HCEC 1CT (cell line): ENCODE measurements around the gene PTGES3L.
A peak's percentile ranks its signal among the peaks of the same experiment; 100 is the strongest.
"Not testable (repeated sequence)": the region's sequence is repeated elsewhere in the genome, so short reads cannot be mapped to it uniquely, and the experiment has no call there.

Experiments used
- DNase-seq: peaks from one replicate; pipeline ENCODE4 v3.0.0-alpha.2; 2017

Gene PTGES3L

DNA sequence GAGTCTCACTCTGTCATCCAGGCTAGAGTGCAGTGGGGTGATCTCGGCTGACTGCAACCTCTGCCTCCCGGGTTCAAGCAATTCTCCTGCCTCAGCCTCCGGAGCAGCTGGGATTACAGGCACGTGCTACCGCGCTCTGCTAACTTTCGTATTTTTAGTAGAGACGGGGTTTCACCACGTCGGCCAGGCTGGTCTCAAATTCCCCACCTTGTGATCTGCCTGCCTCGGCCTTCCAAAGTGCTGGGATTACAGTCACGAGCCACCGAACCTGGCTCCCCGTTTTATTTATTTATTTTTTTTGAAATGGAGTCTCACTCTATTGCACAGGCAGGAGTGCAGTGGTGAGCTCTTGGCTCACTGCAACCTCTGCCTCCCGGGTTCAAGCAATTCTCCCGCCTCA, 4.2 kb downstream of the PTGES3L start:
- not testable (repeated sequence) for DNase-seq

DNA sequence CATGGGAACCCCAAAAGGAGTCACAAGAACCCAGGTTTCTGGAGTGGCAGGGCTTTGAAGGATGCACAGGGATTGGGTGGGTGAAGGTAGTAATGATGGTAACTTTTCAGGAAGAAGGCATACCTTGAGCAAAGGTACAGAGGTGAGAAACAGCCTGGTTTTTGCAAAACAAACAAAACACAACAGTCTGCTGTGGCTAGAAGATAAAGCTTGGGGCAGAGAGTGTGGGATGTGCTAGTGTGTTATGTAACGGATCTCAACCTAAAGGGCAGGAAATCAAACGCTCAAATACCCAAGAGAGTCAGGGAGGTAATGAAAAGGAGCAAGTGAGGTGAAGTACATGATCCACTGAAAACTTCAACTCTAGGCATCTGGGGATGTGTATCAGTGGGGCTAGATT, 4.6 kb downstream of the PTGES3L start:
- DNase-seq, result no peak

DNA sequence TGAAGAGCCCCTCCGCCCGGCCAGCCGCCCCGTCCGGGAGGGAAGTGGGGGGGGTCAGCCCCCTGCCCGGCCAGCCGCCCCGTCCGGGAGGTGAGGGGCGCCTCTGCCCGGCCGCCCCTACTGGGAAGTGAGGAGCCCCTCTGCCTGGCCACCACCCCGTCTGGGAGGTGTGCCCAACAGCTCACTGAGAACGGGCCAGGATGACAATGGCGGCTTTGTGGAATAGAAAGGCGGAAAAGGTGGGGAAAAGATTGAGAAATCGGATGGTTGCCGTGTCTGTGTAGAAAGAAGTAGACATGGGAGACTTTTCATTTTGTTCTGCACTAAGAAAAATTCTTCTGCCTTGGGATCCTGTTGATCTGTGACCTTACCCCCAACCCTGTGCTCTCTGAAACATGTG, 6.6 kb downstream of the PTGES3L start:
- DNase-seq, result not testable (repeated sequence)

DNA sequence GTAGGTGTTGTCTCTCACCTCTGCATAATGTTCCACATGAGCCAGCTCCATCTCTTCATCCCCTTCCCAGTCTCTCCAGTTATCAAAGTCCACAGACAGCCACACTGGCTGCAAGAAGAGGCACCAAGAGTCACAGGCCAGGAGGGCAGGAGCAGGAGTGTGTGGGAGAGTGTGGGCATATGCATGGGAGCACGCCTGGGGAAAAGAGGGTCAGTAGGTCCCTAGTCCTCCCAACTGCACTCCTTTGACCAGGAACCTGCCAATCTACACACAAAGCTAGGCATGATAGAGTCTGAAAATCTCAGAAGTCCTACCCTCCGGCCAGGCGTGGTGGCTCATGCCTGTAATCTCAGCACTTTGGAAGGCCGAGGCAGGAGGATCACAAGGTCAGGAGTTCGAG, 8.3 kb downstream of the PTGES3L start:
- no peak for DNase-seq

DNA sequence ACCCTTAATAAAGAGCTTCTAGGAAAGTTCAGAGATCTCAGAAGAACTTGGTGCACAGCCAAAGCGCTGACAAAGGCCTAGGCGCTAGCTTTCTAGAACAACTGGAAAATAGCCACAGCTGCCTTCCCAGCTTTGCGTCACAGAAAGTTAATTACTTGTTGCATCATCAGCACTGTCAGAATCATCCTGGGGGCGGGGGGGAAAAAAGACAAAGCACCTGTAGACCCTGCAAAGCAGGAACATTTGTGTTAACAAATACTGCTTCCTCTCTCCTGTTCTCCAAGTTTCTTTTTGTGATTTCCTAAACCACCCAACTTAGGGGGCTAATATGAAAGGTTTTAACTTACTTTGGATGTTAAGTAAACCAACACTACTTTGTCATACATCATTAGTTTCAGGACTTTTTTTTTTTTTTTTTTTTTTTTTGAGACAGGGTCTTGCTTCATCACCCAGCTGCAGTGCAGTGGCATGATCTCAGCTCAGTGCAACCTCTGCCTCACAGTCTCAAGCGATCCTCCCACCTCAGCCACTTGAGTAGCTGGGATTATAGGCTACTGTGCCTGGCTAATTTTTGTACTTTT, 10.8 kb downstream of the PTGES3L start:
- DNase-seq, result no peak

DNA sequence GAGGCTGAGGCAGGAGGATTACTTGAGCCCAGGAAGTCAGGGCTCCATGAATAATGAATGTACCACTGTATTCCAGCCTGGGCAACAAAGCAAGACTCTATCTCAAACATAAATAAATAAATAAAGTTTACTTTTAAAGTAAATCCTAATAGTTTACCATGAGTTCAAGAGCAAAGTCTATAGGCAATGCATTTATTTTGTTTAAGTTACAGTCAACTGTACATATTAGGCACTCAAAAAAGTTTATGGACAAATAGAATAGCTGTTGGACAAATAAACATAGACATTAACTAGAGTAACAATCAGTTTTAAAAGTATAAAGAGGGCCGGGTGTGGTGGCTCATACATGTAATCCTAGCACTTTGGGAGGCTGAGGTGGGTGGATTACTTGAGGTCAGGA, 12.0 kb downstream of the PTGES3L start:
- DNase-seq, result no peak

DNA sequence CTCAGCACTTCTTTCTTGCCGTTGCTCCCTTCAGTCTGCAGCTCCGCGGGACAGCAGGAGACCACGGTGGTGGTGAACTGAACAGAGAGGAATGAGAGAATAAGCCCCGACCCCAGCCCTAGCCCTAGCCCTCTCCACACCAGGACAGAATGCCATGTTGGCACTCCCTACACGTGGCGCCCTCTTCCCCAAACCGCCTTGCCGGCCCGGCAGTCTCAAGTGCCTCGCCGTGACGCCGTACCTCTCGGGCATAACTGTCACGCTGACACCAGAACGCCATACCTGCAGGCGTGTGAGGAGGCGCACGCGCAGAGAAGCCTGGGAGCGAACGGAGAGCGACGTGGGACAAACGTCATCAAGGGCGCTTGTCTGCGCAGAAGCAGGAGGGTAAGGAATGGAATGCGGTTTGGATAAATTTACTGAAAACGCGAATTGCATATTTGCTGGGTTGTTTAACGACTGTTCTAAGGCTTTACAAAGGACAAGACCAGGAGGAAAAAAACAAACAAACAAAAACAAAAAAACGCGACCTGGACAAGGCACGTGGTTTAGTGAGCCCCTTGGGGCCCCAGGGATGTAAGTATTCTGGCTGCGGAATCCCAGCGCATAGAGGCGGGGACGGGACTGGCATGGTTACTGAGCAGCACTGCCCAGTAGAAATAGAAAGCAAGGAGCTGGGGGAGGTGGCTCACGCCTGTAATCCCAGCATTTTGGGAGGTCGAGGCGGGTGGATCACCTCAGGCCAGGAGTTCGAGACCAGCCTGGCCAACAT, 15.5 kb downstream of the PTGES3L start, which contains the start of gene AARSD1:
Gene AARSD1 (minus strand): TSS at position 294 of the 772 bp plus-strand sequence. CDS start 14 bp downstream, at position 280.
- peak; percentile 88 for DNase-seq

DNA sequence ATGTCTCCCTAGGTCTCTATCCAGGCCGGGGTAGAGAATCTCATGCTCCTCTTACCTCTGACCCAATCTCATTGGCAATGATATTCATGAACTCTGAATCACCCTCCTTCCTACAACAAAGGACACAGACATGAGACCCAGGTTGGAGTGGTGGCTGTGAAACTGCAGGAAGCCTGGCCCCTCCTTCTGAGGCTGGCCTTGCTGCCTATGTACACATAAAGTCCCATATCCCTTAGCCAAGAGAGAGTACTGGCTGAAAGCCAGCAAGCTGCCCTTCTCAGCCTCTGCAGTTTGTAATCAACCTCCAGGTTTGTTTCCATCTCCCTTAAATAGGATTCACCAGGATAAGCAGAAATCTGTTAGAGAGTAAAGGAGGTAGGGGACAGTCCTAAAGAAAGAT, 26.2 kb downstream of the PTGES3L start:
- no peak for DNase-seq

DNA sequence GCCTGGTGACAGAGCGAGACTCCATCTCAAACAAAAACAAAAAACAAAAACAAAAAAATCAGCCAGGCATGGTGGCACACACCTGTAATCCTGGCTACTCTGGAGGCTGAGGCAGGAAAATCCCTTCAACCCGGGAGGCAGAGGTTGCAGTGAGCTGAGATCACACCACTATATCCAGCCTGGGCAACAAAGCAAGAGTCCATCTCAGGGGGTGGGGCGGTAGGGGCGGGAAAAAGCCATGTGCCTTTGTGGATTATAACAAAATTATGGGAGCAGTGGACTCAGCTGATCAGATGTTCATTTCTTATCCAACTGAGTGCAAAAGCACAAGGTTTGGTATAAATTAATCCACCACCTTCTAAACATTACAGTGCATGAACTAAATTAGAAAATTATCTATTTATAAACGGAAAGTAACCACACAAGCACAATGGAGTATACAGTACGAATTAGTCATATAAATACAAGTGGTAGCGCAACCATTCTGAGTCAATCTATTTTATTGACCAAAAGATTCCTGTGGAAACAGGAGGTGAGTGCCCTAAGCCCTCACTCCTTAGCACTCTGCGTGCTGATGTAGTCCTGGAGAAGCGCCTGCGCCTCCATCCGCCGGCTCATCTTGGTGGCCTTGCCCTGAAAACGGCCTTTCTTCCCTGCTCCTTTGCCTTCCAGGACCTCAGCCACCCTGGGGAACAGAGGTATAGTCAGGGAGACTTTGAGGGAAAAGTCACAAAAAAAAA, 29.7 kb downstream of the PTGES3L start:
- peak; percentile 89 for DNase-seq

DNA sequence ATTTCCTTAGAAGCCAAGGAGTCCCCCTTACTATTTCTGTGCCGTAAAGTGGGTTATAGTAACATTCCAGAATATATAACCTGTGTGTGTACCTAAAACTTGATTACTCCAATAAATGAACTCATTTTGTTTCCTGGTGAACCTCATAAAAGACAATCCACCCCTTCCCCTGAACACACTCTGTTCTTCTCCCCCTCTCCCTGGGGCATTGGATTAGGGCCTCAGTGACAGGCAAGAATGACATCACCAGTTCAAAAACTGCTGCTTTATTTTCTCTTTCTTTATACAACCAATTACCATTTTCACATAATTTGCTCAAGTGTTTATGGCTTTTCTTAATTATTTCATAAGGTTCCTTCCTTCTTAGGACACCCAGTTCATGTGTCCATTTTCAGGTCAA, 33.1 kb downstream of the PTGES3L start:
- DNase-seq, result no peak

DNA sequence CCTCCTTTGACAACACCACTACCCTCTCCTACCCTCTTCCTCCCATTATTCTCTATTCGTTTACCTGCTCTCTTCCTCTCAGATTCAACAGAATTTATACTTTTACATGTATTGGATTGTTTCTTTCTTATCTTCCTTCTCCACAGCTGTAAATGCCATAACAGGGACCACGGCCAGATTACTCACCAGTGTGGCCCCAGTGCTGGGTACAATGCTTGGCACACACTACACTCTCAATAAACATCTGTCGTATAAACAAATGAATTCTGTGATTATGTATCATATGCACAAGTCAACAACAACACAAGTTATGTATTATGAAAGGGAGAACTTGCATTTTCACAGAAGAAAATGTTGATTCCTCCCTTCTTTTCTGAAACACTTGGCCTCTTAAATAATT, 35.7 kb downstream of the PTGES3L start:
- peak; percentile 33 for DNase-seq

DNA sequence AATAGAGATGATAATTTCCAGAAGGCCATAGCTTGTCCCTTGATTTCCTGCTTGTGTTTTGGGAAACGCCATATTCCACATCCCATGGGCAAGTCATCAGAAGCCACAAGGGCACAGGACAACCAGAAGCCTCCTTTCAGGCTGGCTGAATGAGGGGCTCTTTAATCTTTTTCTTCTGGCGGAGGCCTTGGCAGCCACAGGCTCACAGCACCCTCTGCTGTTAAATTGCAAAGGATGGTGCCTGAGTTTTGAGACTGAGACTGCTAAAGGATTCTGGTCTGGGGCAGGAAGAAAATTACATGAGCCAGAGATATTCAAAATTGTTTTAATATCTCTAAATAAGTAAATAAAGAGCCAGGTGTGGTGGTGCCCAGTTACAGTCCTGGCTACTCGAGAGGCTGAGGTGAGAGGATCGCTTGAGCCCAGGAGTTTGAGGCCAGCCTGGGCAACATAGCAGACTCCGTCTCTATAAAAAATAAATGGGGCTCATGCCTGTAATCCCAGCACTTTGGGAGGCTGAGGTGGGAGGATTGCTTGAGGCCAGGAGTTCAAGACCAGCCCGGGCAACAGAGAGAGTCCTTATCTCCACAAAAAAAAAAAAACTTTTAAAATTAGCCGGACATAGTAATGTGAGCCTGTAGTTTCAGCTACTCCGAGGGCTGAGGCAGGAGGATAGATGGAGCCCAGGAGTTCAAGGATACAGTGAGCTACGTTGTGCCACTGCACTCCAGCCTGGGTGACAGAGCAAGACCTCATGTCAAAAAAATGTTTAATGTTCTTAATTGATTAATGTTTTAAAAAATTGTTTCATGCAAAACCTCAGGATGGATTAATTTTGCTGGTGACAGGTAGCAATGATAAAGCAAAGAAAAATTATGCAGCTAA, 41.9 kb downstream of the PTGES3L start:
- DNase-seq, result peak; percentile 50

DNA sequence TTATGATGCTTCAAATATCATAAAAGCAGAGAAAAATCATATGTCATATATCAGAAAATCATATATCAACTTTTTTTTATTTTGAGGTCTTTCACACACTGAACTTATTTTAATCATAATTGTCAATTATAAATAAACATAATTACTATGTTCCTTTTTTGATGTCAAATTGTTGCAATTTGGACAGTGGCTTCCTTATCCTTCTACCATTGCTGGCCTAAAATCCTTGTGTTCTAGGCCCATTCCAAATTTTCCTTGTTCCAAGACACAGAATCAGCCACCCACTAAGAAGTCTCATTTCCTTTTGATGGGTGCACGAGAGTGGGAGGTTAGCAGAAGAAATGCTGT, 50.4 kb downstream of the PTGES3L start:
- DNase-seq, result no peak

DNA sequence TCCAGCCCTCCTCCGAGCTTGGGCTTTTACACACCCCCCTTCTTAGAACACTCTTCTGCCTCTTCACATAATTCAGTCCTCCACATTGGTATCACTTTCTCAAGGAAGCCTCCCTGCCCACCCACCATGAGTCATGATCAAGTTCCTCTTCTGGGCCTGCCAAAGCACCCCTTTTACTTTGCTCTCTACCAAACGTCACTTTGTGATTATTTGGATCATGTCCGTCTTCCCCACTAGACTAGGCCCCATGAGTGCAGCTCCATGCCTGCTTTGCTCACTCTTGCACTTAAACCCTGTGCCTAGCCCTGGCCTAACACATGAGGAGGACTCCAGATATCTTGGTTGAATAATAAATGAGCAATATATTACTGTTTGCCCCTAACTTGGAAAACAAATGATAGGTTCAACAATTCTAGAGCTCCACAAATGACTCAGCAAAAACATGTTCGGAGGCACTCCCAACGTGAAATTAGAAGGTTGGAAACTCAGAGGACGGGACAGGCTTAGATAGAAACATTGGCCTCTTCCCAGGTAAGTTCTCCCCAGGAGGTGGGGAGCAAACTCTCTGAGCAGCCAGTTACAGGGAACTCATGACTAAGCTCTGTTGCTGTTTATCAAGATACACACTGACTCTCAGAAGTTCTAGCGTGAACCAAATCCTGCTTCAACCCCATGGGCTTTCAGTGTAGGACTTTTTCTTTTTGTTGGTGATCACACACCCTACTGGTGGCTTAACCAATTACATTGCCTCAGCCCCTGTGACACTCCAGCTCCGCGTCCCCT, 51.0 kb downstream of the PTGES3L start:
- peak; percentile 78 for DNase-seq

DNA sequence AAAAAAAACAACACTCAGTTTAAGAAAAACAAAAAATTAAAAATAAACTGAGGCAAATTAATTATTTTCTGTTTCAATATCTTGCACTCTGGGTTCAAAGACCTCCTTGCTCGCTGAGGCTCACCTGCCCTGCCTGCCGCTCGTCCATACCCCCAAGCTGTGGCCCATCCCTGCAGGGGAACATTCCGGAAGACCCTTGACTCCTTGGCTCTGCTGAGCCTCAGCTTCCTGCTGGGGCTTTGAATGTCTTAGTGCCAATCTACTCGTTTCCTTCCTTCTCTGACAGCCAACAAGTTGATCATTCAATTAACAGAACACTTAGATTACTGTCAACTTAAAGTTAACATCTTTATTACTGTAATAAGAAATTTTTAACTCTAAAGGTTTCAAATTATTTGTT, 55.0 kb downstream of the PTGES3L start:
- DNase-seq, result no peak

DNA sequence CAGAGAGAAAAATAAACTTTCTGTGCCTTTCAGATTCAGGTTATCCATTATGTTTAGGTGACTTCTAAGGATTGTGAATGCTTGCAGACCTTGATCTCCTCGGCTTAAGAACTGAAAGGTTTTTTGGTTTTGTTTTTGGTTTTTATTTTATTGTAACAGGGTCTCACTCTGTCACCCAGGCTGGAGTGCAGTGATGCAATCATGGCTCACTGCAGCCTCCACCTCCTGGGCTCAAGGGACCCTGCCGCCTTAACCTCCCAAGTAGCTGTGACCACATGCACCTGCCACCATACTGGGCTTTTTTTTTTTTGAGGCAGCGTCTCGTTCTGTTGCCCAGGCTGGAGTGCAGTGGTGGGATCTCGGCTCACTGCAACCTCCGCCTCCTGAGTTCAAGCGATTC, 56.4 kb downstream of the PTGES3L start:
- DNase-seq, result not testable (repeated sequence)

DNA sequence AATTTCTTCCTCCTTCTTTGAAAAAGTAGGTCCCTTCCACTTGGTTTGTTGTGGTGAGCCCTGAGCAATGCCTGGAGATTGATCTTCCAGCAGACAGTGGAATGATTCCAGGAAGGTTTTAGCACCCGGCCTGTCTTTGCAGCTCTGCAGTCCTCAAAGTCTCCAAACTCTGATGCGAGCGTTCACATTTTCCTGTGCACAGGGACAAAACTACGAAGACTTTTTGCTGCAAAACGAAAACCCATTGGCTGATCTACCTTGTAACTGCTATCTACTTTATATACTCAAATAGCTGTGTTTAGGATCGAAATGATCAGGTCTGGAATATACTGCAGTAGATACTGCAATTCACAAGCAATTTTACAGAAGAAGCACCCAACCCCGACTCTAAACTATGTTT, 57.6 kb downstream of the PTGES3L start:
- no peak for DNase-seq

DNA sequence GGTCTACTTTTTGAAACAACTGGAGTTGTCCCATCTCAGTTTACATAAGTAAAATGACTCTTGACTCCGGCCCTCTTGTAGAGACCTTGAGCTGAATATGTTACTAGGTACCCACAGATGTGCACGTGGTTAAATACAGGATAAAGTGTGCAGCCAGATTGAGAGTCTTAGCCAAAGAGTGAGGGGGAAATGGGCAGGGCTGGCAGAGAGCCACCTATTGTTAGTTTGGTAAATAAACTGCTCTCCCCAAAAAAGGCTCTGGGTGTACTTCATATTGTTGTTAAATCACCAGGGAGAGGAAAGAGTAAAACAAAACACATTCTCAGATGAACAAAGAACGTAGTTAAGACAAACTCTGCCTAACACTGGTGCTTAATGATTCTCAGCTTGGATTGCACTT, 59.0 kb downstream of the PTGES3L start:
- no peak for DNase-seq

DNA sequence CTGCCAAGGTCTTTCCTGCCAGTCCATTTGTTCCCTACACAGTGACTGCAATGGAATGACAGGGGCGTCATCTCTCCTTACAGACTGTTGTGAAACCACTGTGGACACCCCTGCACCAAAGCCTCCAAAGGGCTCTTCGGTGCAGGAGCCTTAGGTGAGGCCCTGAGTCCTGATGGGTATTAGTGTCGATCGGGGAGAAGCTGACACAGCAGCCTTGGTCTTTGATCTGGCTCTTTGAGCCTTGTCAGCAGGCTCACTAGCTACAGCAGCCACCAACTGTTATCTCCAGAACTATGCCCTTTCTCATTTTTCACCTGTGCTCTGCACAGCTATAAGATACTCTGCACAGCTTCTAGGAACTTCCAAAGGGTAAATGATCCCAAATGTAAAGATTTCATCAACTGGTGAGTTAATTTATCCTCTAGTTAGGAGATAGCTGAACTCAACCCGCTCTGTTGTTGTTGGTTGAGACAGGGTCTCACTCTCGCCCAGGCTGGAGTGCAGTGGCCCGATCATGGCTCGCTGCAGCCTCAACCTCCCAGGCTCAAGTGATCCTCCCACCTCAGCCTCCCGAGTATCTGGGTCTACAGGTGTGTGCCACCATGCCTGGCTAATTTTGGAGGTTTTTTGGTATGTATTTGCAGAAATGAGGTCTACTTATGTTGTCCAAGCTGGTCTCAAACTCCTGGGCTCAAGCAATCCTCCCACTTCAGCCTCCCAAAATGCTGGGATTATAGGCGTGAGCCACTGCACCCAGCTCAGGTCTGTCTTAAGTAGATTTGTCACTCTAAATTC, 59.6 kb downstream of the PTGES3L start:
- no peak for DNase-seq

DNA sequence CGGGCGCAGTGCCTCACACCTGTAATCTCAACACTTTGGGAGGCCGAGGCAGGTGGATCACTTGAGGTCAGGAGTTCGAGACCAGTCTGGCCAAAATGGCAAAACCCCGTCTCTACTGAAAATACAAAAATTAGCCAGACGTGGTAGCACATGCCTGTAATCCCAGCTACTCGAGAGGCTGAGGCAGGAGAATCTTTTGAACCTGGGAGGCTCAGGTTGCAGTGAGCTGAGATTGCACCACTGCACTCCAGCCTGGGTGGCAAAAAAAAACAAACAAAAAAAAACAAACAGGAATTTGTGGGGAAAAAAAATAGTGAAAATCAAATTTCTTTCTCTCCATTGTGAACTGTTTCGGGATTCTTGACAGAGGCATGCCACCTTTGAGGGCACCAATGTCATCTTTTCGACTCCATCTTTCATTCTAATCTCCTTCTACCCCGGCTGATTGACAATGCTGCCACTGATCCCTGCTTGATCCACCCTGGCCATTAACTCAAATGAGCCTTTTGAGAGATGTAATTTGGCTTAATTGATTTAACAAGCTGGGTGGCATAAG, 60.3 kb downstream of the PTGES3L start:
- not testable (repeated sequence) for DNase-seq

DNA sequence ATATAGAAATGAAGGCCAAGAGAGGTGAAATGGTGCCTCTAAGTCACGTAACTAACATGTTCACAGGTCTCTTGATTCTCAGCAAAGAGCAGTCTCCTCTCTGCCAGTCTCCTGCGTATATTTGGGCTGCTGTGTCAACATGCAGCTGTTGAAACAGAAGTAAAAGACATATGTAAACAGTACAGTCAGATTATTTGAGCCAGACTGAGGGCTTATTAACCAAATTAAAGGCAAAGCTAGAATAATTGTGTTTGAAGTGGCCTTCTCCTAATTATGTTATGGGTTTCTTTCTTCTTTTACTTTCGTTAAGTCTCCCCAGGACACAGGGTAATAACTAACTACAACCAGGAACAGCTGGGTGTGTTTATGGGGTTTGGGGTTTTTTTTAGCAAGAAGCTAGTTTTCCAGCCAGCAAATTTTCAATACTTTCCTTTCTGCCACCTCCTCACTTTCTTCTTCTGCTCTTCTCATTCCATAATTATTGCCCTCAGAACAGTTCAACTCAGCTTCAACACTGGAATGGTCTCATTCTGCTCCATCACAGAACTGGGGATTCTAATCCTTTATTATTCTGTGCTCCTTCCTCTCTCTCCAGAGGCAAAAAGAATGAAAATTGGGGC, 60.9 kb downstream of the PTGES3L start:
- no peak for DNase-seq
